ENCODE measurements around the gene DPY19L1. TPM values are rescaled to one million over a fixed set of nuclear protein-coding genes. Genes with fewer than 3 reads are reported as not detected.

DPY19L1 gene
- total RNA-seq, 1 experiment from 2014 or later: 14.3 TPM

- Histone ChIP-seq H3K23me2 (ENCODE audit: insufficient read length, low read depth, low read length, poor library complexity, severe bottlenecking) (no peaks in the 10 kb centered on the region), H3K27ac (ENCODE audit: insufficient read length, low read depth, low read length) (no peak overlapping the region), H3K79me1 (ENCODE audit: insufficient read depth, low read depth, low read length, poor library complexity, severe bottlenecking) (no peaks in the 10 kb centered on the region), H3K27me3 (ENCODE audit: insufficient read depth, low read length) (no peaks in the 10 kb centered on the region), H3K79me2 (ENCODE audit: insufficient read depth, low read length) (no peaks in the 10 kb centered on the region), H4K20me1 (ENCODE audit: control insufficient read depth, insufficient read depth, insufficient read length) (no peaks in the 10 kb centered on the region), H2BK120ac (ENCODE audit: low read depth, low read length, poor library complexity, severe bottlenecking) (no peak overlapping the region), H2BK20ac (ENCODE audit: low read depth, low read length, poor library complexity, severe bottlenecking) (no peak overlapping the region), H3K9me3 (ENCODE audit: control insufficient read depth, low read depth, low read length) (no peaks in the 10 kb centered on the region), H4K5ac (ENCODE audit: insufficient read length, low read depth, low read length) (no peak overlapping the region), H4K91ac (ENCODE audit: insufficient read length, low read depth, low read length) (no peak overlapping the region), H4K8ac (replicated peaks; ENCODE audit: insufficient read length, low read depth, low read length) (no peak overlapping the region), H2BK12ac (ENCODE audit: insufficient read length, low read depth, low read length) (no peak overlapping the region), H3K14ac (ENCODE audit: insufficient read depth, low read length) (no peak overlapping the region), H3K4me1 (ENCODE audit: insufficient read depth, low read length) (no peaks in the 10 kb centered on the region), H2AK5ac (ENCODE audit: insufficient read length, low read length) (no peak overlapping the region), H2BK15ac (ENCODE audit: low read depth, low read length) (no peak overlapping the region), H3K9ac (ENCODE audit: extremely low read depth, insufficient read length, low read length) (no peak overlapping the region), H3K4ac (ENCODE audit: low read depth, low read length) (no peak overlapping the region), H2BK5ac (ENCODE audit: insufficient read length, low read length) (no peak overlapping the region), H2AFZ (ENCODE audit: low read length) (no peak overlapping the region), H3T11ph (ENCODE audit: low read length) (no peak overlapping the region), H3K4me2 (ENCODE audit: insufficient read depth, insufficient read length, low read length) (no peak overlapping the region), H3K56ac (ENCODE audit: insufficient read length, low read depth, low read length) (no peak overlapping the region), H3K23ac (ENCODE audit: insufficient read length, low read depth, low read length) (no peak overlapping the region), H3K18ac (ENCODE audit: insufficient read length, low read depth, low read length) (no peak overlapping the region)
- peaks cover 0 to 4% (median 0%) of the 10 kb centered on the region in 3 experiments; a peak in 1 of 7 replicates for H3K36me3 Mint-ChIP-seq (ENCODE audit: insufficient read depth in 1 of 3, low read depth in 3 of 3)
- TF ChIP-seq CTCF (conservative IDR thresholded peaks at IDR 0.05): no peak
- no peak for DNase-seq
- WGBS (ENCODE audit: extremely low coverage, insufficient read length, low lambda C conversion rate): no CpG with 5 or more reads among the region's 7 CpGs
- no peaks in the 10 kb centered on the region for H3K9me3 Mint-ChIP-seq
- peak overlapping the region in 1 of 3 experiments; percentile 63; a peak in 1 of 7 replicates for H3K27ac Mint-ChIP-seq
- peaks cover 5 to 24% of the 10 kb centered on the region in 2 experiments for H3K4me1 Mint-ChIP-seq
- no peak overlapping the region for H3K4me3 Mint-ChIP-seq
- H3K27me3 Mint-ChIP-seq (ENCODE audit: low read depth): no peaks in the 10 kb centered on the region
Measured at GRCh38 chr7:34995757-34996156, 41.5 kb downstream of the DPY19L1 start.

Measured in H9 (cell line).